Measurements from ENCODE around the gene DNAJA3.

- TF ChIP-seq EZH2 (IDR thresholded peaks at IDR 0.05; ENCODE audit: insufficient read depth, poor library complexity, severe bottlenecking) (no peak), EZH2phosphoT487 (IDR thresholded peaks at IDR 0.05; ENCODE audit: insufficient read depth, low read depth) (no peak)
These were observed 36.4 kb upstream of the DNAJA3 start for GRCh38 chr16:4389051-4389955.
